ENCODE measurements around the gene HCAR1. TPM values are rescaled to one million over a fixed set of nuclear protein-coding genes. Genes with fewer than 3 reads are reported as not detected.
"Not testable (repeated sequence)": the region's sequence is repeated elsewhere in the genome, so short reads cannot be mapped to it uniquely, and the experiment has no call there.

The HCAR1 gene
- total and polyA plus RNA-seq, 4 donors = 0.01 to 0.19 TPM; not detected in 2

DNA sequence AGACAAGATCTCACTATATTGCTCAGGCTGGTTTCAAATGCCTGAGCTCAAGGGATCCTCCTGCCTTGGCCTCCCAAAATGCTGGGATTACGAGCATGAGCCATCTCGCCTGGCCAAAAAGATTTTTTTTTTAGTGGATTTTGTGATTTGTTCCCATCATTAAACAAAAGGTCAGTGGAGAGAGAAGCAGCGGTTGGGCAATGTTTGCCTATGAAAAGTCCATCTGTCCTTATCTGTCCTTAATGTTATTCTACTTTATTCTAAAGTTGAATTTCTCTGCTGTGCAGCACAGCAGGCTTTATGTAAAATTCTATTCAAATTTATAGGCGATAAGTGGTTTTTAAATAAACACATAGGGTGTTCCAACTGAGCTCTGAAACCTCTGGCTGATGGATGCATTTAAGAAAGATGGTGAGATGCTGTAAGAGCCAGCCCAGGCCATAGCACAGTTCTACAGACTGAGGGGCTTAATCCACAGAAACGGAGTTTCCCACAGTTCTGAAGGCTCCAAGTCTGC lies 46.3 kb downstream of the HCAR1 start:
- Histone ChIP-seq H3K4me1 (ENCODE audit: control insufficient read depth in 4 of 4, insufficient read depth in 4 of 4, low read length in 3 of 4) (peaks cover 0 to 6% (median 4%) of the 10 kb centered on the region in 4 donors), H3K4me3 (ENCODE audit: low read depth in 1 of 3, low read length in 3 of 3) (no peak overlapping the region), H3K9me3 (ENCODE audit: control insufficient read depth in 4 of 4, low read length in 3 of 4) (no peaks in the 10 kb centered on the region), H3K27ac (ENCODE audit: low read depth in 1 of 2, low read length in 2 of 2) (no peak overlapping the region), H3K9ac (ENCODE audit: low read depth in 1 of 2, low read length in 2 of 2) (no peak overlapping the region), H3K27me3 (ENCODE audit: control insufficient read depth in 4 of 4, insufficient read depth in 4 of 4, low read length in 3 of 4) (no peaks in the 10 kb centered on the region), H3K36me3 (ENCODE audit: control insufficient read depth in 4 of 4, insufficient read depth in 3 of 4, low read depth in 1 of 4, low read length in 3 of 4) (no peaks in the 10 kb centered on the region)
- 45% methylated on average over 5 of the region's 5 CpGs for WGBS
- no peak for DNase-seq (ENCODE audit: low spot score)
- TF ChIP-seq HNF4A (conservative IDR thresholded peaks at IDR 0.05) = peak in 1 of 2 donors; percentile 23
- TF ChIP-seq, protein P1, sequence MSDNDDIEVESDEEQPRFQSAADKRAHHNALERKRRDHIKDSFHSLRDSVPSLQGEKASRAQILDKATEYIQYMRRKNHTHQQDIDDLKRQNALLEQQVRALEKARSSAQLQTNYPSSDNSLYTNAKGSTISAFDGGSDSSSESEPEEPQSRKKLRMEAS (IDR thresholded peaks at IDR 0.05) = no peak

DNA sequence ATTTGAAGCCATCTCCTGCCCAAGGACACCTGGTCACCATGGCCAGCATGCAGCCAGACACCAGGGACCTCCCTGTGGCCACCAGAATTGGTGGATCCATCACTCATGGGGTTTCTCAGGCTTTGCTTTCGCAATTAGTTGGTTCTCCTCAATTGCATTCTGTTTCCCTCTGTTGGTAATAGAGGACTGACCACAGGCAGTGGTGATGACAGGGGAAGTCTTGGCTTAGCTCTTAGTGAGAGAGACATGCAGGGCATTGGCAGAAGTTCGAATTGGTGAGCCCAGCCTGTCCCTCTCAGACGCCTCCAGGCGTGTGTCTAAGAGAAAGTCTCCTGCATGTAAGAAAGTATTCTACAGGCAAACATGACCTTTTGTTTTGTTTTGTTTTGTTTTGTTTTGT lies 48.8 kb downstream of the HCAR1 start:
- Histone ChIP-seq H3K4me1 (ENCODE audit: control insufficient read depth in 4 of 4, insufficient read depth in 4 of 4, low read length in 3 of 4) (peaks cover 0 to 6% (median 4%) of the 10 kb centered on the region in 4 donors), H3K36me3 (ENCODE audit: control insufficient read depth in 4 of 4, insufficient read depth in 3 of 4, low read depth in 1 of 4, low read length in 3 of 4) (no peaks in the 10 kb centered on the region), H3K4me3 (ENCODE audit: low read depth in 1 of 3, low read length in 3 of 3) (no peak overlapping the region), H3K27me3 (ENCODE audit: control insufficient read depth in 4 of 4, insufficient read depth in 4 of 4, low read length in 3 of 4) (no peaks in the 10 kb centered on the region), H3K27ac (ENCODE audit: low read depth in 1 of 2, low read length in 2 of 2) (no peak overlapping the region), H3K9ac (ENCODE audit: low read depth in 1 of 2, low read length in 2 of 2) (no peak overlapping the region), H3K9me3 (ENCODE audit: control insufficient read depth in 4 of 4, low read length in 3 of 4) (no peaks in the 10 kb centered on the region)
- 83% methylated on average over 4 of the region's 4 CpGs for WGBS
- no peak for DNase-seq (ENCODE audit: low spot score)
- TF ChIP-seq YY1 (IDR thresholded peaks at IDR 0.05) (no peak), HNF4G (IDR thresholded peaks at IDR 0.05) (no peak), TAF1 (conservative IDR thresholded peaks at IDR 0.05) (no peak), EGR1 (IDR thresholded peaks at IDR 0.05; ENCODE audit: low read depth in 2 of 2) (no peak), HNF4A (conservative IDR thresholded peaks at IDR 0.05) (no peak), RXRA (IDR thresholded peaks at IDR 0.05) (no peak), NR2F2 (IDR thresholded peaks at IDR 0.05) (no peak), FOXA2 (IDR thresholded peaks at IDR 0.05) (no peak), SP1 (IDR thresholded peaks at IDR 0.05) (no peak)
- TF ChIP-seq, protein P1 (IDR thresholded peaks at IDR 0.05) = no peak
- TF ChIP-seq, protein P2, sequence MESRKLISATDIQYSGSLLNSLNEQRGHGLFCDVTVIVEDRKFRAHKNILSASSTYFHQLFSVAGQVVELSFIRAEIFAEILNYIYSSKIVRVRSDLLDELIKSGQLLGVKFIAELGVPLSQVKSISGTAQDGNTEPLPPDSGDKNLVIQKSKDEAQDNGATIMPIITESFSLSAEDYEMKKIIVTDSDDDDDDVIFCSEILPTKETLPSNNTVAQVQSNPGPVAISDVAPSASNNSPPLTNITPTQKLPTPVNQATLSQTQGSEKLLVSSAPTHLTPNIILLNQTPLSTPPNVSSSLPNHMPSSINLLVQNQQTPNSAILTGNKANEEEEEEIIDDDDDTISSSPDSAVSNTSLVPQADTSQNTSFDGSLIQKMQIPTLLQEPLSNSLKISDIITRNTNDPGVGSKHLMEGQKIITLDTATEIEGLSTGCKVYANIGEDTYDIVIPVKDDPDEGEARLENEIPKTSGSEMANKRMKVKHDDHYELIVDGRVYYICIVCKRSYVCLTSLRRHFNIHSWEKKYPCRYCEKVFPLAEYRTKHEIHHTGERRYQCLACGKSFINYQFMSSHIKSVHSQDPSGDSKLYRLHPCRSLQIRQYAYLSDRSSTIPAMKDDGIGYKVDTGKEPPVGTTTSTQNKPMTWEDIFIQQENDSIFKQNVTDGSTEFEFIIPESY (IDR thresholded peaks at IDR 0.05) = no peak
- TF ChIP-seq, protein P3, sequence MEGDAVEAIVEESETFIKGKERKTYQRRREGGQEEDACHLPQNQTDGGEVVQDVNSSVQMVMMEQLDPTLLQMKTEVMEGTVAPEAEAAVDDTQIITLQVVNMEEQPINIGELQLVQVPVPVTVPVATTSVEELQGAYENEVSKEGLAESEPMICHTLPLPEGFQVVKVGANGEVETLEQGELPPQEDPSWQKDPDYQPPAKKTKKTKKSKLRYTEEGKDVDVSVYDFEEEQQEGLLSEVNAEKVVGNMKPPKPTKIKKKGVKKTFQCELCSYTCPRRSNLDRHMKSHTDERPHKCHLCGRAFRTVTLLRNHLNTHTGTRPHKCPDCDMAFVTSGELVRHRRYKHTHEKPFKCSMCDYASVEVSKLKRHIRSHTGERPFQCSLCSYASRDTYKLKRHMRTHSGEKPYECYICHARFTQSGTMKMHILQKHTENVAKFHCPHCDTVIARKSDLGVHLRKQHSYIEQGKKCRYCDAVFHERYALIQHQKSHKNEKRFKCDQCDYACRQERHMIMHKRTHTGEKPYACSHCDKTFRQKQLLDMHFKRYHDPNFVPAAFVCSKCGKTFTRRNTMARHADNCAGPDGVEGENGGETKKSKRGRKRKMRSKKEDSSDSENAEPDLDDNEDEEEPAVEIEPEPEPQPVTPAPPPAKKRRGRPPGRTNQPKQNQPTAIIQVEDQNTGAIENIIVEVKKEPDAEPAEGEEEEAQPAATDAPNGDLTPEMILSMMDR (IDR thresholded peaks at IDR 0.05; ENCODE audit: low read depth, low read length, missing input control) = no peak
- TF ChIP-seq, protein P4, sequence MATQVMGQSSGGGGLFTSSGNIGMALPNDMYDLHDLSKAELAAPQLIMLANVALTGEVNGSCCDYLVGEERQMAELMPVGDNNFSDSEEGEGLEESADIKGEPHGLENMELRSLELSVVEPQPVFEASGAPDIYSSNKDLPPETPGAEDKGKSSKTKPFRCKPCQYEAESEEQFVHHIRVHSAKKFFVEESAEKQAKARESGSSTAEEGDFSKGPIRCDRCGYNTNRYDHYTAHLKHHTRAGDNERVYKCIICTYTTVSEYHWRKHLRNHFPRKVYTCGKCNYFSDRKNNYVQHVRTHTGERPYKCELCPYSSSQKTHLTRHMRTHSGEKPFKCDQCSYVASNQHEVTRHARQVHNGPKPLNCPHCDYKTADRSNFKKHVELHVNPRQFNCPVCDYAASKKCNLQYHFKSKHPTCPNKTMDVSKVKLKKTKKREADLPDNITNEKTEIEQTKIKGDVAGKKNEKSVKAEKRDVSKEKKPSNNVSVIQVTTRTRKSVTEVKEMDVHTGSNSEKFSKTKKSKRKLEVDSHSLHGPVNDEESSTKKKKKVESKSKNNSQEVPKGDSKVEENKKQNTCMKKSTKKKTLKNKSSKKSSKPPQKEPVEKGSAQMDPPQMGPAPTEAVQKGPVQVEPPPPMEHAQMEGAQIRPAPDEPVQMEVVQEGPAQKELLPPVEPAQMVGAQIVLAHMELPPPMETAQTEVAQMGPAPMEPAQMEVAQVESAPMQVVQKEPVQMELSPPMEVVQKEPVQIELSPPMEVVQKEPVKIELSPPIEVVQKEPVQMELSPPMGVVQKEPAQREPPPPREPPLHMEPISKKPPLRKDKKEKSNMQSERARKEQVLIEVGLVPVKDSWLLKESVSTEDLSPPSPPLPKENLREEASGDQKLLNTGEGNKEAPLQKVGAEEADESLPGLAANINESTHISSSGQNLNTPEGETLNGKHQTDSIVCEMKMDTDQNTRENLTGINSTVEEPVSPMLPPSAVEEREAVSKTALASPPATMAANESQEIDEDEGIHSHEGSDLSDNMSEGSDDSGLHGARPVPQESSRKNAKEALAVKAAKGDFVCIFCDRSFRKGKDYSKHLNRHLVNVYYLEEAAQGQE (IDR thresholded peaks at IDR 0.05) = no peak

DNA sequence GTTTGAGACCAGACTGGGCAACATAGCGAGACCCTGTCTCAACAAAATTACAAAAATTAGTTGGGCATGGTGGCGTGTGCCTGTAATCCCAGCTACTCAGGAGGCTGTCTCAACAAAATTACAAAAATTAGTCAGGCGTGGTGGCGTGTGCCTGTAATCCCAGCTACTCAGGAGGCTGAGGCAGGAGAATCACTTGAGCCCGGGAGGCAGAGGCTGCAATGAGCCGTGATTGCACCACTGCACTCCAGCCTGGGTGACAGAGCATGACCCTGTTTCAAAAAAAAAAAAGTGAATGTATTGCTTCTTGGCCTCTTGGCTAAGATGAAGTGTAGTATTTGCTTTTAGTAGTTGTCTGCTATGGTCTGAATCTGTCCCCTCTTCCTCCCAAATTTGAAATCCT lies 49.7 kb downstream of the HCAR1 start:
- H3K4me3 ChIP-seq (ENCODE audit: low read depth in 1 of 3, low read length in 3 of 3); H3K36me3 ChIP-seq (ENCODE audit: control insufficient read depth in 4 of 4, insufficient read depth in 3 of 4, low read depth in 1 of 4, low read length in 3 of 4); H3K4me1 ChIP-seq (ENCODE audit: control insufficient read depth in 4 of 4, insufficient read depth in 4 of 4, low read length in 3 of 4); H3K27me3 ChIP-seq (ENCODE audit: control insufficient read depth in 4 of 4, insufficient read depth in 4 of 4, low read length in 3 of 4); H3K9ac ChIP-seq (ENCODE audit: low read depth in 1 of 2, low read length in 2 of 2); H3K27ac ChIP-seq (ENCODE audit: low read depth in 1 of 2, low read length in 2 of 2); H3K9me3 ChIP-seq (ENCODE audit: control insufficient read depth in 4 of 4, low read length in 3 of 4); DNase-seq (ENCODE audit: low spot score): not testable (repeated sequence)
- 91% methylated on average over 6 of the region's 6 CpGs for whole genome bisulfite sequencing

DNA sequence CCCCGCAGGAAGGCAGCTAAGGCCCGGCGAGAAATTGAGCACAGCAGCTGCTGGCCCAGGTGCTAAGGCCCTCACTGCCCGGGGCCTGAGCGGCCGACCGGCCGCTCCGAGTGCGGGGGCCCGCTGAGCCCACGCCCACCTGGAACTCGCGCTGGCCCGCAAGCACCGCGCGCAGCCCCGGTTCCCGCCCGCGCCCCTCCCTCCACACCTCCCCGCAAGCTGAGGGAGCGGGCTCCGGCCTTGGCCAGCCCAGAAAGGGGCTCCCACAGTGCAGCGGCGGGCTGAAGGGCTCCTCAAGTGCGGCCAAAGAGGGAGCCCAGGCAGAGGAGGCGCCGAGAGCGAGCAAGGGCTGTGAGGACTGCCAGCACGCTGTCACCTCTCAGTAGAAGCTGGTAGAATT lies 53.9 kb downstream of the HCAR1 start:
- 96% methylated on average over 32 of the region's 32 CpGs for WGBS
- not testable (repeated sequence) for H3K4me1 ChIP-seq (ENCODE audit: control insufficient read depth in 4 of 4, insufficient read depth in 4 of 4, low read length in 3 of 4); DNase-seq (ENCODE audit: low spot score); H3K27me3 ChIP-seq (ENCODE audit: control insufficient read depth in 4 of 4, insufficient read depth in 4 of 4, low read length in 3 of 4); H3K36me3 ChIP-seq (ENCODE audit: control insufficient read depth in 4 of 4, insufficient read depth in 3 of 4, low read depth in 1 of 4, low read length in 3 of 4); H3K4me3 ChIP-seq (ENCODE audit: low read depth in 1 of 3, low read length in 3 of 3); H3K27ac ChIP-seq (ENCODE audit: low read depth in 1 of 2, low read length in 2 of 2); H3K9ac ChIP-seq (ENCODE audit: low read depth in 1 of 2, low read length in 2 of 2); H3K9me3 ChIP-seq (ENCODE audit: control insufficient read depth in 4 of 4, low read length in 3 of 4)

All from liver (tissue), 9 donors.